H9 (cell line): Measurements from ENCODE around the gene CDH24. TPM values are rescaled to one million over a fixed set of nuclear protein-coding genes. Genes with fewer than 3 reads are reported as not detected.

Experiments
- DNase-seq: peaks from one replicate; pipeline ENCODE4 v3.0.0-alpha.2; 2017
- H2AFZ ChIP-seq: one replicate; pipeline ENCODE4 v1.6.1; 2013; ENCODE audit warnings: mild to moderate bottlenecking, low read length, control low read depth, moderate library complexity
- H2AK5ac ChIP-seq: 2 replicates; pipeline ENCODE4 v1.6.1; 2013; ENCODE audit warnings: low read length, control low read depth, mixed read lengths; ENCODE audit not compliant: insufficient read length
- H2BK120ac ChIP-seq: one replicate; pipeline ENCODE4 v1.6.1; 2013; ENCODE audit warnings: low read depth, mild to moderate bottlenecking, low read length, control low read depth, inconsistent platforms; ENCODE audit not compliant: poor library complexity, severe bottlenecking
- H2BK12ac ChIP-seq: 2 replicates; pipeline ENCODE4 v1.6.1; 2013; ENCODE audit warnings: low read length, control low read depth, mixed read lengths, low read depth; ENCODE audit not compliant: insufficient read length
- H2BK15ac ChIP-seq: 2 replicates; pipeline ENCODE4 v1.6.1; 2013; ENCODE audit warnings: low read depth, low read length, control low read depth
- H2BK20ac ChIP-seq: one replicate; pipeline ENCODE4 v1.6.1; 2013; ENCODE audit warnings: low read depth, mild to moderate bottlenecking, low read length, control low read depth, inconsistent platforms; ENCODE audit not compliant: poor library complexity, severe bottlenecking
- H2BK5ac ChIP-seq: 2 replicates; pipeline ENCODE4 v1.6.1; 2013; ENCODE audit warnings: low read length, control low read depth, mixed read lengths; ENCODE audit not compliant: insufficient read length
- H3K14ac ChIP-seq: 2 replicates; pipeline ENCODE4 v1.6.1; 2013; ENCODE audit warnings: low read length, control low read depth; ENCODE audit not compliant: insufficient read depth
- H3K18ac ChIP-seq: 2 replicates; pipeline ENCODE4 v1.6.1; 2013; ENCODE audit warnings: low read depth, mild to moderate bottlenecking, mixed read lengths, low read length, control low read depth; ENCODE audit not compliant: insufficient read length
- H3K23ac ChIP-seq: 2 replicates; pipeline ENCODE4 v1.6.1; 2013; ENCODE audit warnings: low read length, control low read depth, mixed read lengths, low read depth; ENCODE audit not compliant: insufficient read length
- H3K23me2 ChIP-seq: 2 replicates; pipeline ENCODE4 v1.6.1; 2013; ENCODE audit warnings: low read depth, mild to moderate bottlenecking, mixed read lengths, low read length, control low read depth; ENCODE audit not compliant: insufficient read length, poor library complexity, severe bottlenecking
- H3K27ac ChIP-seq: 2 replicates; pipeline ENCODE4 v1.5.1; 2013; ENCODE audit warnings: low read length, control low read depth, mixed read lengths, low read depth; ENCODE audit not compliant: insufficient read length
- H3K27me3 ChIP-seq: 2 replicates; pipeline ENCODE4 v1.6.1; 2013; ENCODE audit warnings: low read length, control low read depth, inconsistent platforms; ENCODE audit not compliant: insufficient read depth
- H3K4ac ChIP-seq: 2 replicates; pipeline ENCODE4 v1.6.1; 2013; ENCODE audit warnings: low read depth, mild to moderate bottlenecking, control low read depth, inconsistent platforms, low read length, moderate library complexity
- H3K4me1 ChIP-seq: 2 replicates; pipeline ENCODE4 v1.6.1; 2013; ENCODE audit warnings: low read length, control low read depth, inconsistent platforms; ENCODE audit not compliant: insufficient read depth
- H3K4me2 ChIP-seq: 2 replicates; pipeline ENCODE4 v1.6.1; 2013; ENCODE audit warnings: low read length, control low read depth, mixed read lengths; ENCODE audit not compliant: insufficient read length, insufficient read depth
- H3K56ac ChIP-seq: 2 replicates; pipeline ENCODE4 v1.6.1; 2013; ENCODE audit warnings: low read depth, mild to moderate bottlenecking, mixed read lengths, low read length, control low read depth; ENCODE audit not compliant: insufficient read length
- H3K79me1 ChIP-seq: 2 replicates; pipeline ENCODE4 v1.6.1; 2013; ENCODE audit warnings: low read depth, mild to moderate bottlenecking, moderate library complexity, low read length, control low read depth, inconsistent platforms; ENCODE audit not compliant: insufficient read depth, poor library complexity, severe bottlenecking
- H3K79me2 ChIP-seq: 2 replicates; pipeline ENCODE4 v1.6.1; 2013; ENCODE audit warnings: low read length, control low read depth, inconsistent platforms; ENCODE audit not compliant: insufficient read depth
- H3K9ac ChIP-seq: 2 replicates; pipeline ENCODE4 v1.6.1; 2013; ENCODE audit warnings: low read length, control low read depth, mixed read lengths; ENCODE audit not compliant: insufficient read length; ENCODE audit errors: extremely low read depth
- H3K9me3 ChIP-seq: one replicate; pipeline ENCODE4 v1.6.1; 2013; ENCODE audit warnings: low read depth, low read length, inconsistent platforms; ENCODE audit not compliant: control insufficient read depth
- H3T11ph ChIP-seq: one replicate; pipeline ENCODE4 v1.6.1; 2013; ENCODE audit warnings: mild to moderate bottlenecking, low read length, control low read depth, inconsistent platforms
- H4K20me1 ChIP-seq: one replicate; pipeline ENCODE4 v1.6.1; 2013; ENCODE audit not compliant: control insufficient read depth, insufficient read length, insufficient read depth
- H4K5ac ChIP-seq: 2 replicates; pipeline ENCODE4 v1.6.1; 2013; ENCODE audit warnings: low read depth, mild to moderate bottlenecking, mixed read lengths, low read length, control low read depth; ENCODE audit not compliant: insufficient read length
- H4K8ac ChIP-seq: replicated peaks from 2 replicates; pipeline ENCODE4 v1.6.1; 2013; ENCODE audit warnings: low read length, control low read depth, mixed read lengths, low read depth; ENCODE audit not compliant: insufficient read length
- H4K91ac ChIP-seq: 2 replicates; pipeline ENCODE4 v1.6.1; 2013; ENCODE audit warnings: low read depth, mild to moderate bottlenecking, moderate library complexity, mixed read lengths, low read length, control low read depth; ENCODE audit not compliant: insufficient read length
- H3K27ac Mint-ChIP-seq, 3 experiments: 2 replicates in 2 of 3; 3 replicates in 1 of 3; pipeline ENCODE4 v1.8.0; 2020 to 2021; ENCODE audit warnings: mixed read lengths in 3 of 3, mild to moderate bottlenecking in 1 of 3, moderate library complexity in 1 of 3
- H3K27me3 Mint-ChIP-seq: 2 replicates; pipeline ENCODE4 v1.8.0; 2021; ENCODE audit warnings: low read depth, mild to moderate bottlenecking, moderate library complexity, mixed read lengths
- H3K36me3 Mint-ChIP-seq, 3 experiments: 2 replicates in 2 of 3; 3 replicates in 1 of 3; pipeline ENCODE4 v1.8.0; 2020 to 2021; ENCODE audit warnings: low read depth in 3 of 3, mixed read lengths in 3 of 3; ENCODE audit not compliant: insufficient read depth in 1 of 3
- H3K4me1 Mint-ChIP-seq, 2 experiments: 2 replicates each; pipeline ENCODE4 v1.8.0; 2020; ENCODE audit warnings: mixed read lengths in 2 of 2
- H3K4me3 Mint-ChIP-seq, 2 experiments: 2 replicates in 1 of 2; 3 replicates in 1 of 2; pipeline ENCODE4 v1.8.0; 2020 to 2021; ENCODE audit warnings: mild to moderate bottlenecking in 2 of 2, mixed read lengths in 2 of 2, moderate library complexity in 1 of 2
- H3K9me3 Mint-ChIP-seq, 2 experiments: 2 replicates in 1 of 2; 3 replicates in 1 of 2; pipeline ENCODE4 v1.8.0; 2020; ENCODE audit warnings: mild to moderate bottlenecking in 2 of 2, mixed read lengths in 2 of 2, moderate library complexity in 1 of 2
- CTCF ChIP-seq: fragments of 200-600 bp; sonication (generic); conservative IDR thresholded peaks from 3 replicates; pipeline ENCODE4 v1.8.0; 2021; ENCODE audit warnings: antibody characterized with exemption, mild to moderate bottlenecking
- WGBS: extraction: QIAGEN DNeasy Blood & Tissue Kit; methylation state at CpG from one replicate; pipeline ENCODE4 v1.1.7; 2013; ENCODE audit warnings: missing lambda C conversion rate, low lambda C conversion rate, mixed read lengths; ENCODE audit not compliant: insufficient read length; ENCODE audit errors: extremely low coverage; 5-methylcytosine and 5-hydroxymethylcytosine counted together
- total RNA-seq: library from RNA; stranded (reverse); gene quantifications from 2 replicates; pipeline ENCODE4 v1.2.1, GENCODE V29; 2021

CDH24 gene
- total RNA-seq, 1 experiment from 2014 or later: 16.7 TPM

- H3K36me3 Mint-ChIP-seq: peaks cover 13 to 46% (median 25%) of the 10 kb centered on the region in 3 experiments
- Histone ChIP-seq H3K23ac (no peak overlapping the region), H4K5ac (no peak overlapping the region), H3K4ac (no peak overlapping the region), H3K14ac (no peak overlapping the region), H2BK20ac (no peak overlapping the region), H3K56ac (no peak overlapping the region), H3K79me1 (no peaks in the 10 kb centered on the region), H4K20me1 (no peaks in the 10 kb centered on the region), H2BK12ac (no peak overlapping the region), H3K18ac (no peak overlapping the region), H3K9me3 (no peaks in the 10 kb centered on the region), H2BK15ac (no peak overlapping the region), H2AFZ (no peak overlapping the region), H3K4me1 (no peaks in the 10 kb centered on the region; the same call in 1 of the 2 replicates), H3T11ph (no peak overlapping the region), H3K27me3 (no peaks in the 10 kb centered on the region), H3K27ac (no peak overlapping the region), H2AK5ac (no peak overlapping the region), H3K4me2 (no peak overlapping the region), H2BK120ac (no peak overlapping the region), H3K9ac (no peak overlapping the region), H3K79me2 (no peaks in the 10 kb centered on the region), H4K91ac (no peak overlapping the region), H4K8ac (no peak overlapping the region), H3K23me2 (peaks cover 3% of the 10 kb centered on the region), H2BK5ac (no peak overlapping the region)
- H3K9me3 Mint-ChIP-seq: no peaks in the 10 kb centered on the region
- H3K4me3 Mint-ChIP-seq: no peak overlapping the region
- DNase-seq: no peak
- peaks cover 8 to 15% of the 10 kb centered on the region in 2 experiments for H3K4me1 Mint-ChIP-seq
- peaks cover 2% of the 10 kb centered on the region; the same call in 1 of the 2 replicates for H3K27me3 Mint-ChIP-seq
- no peak for TF ChIP-seq CTCF
- H3K27ac Mint-ChIP-seq: no peak overlapping the region
- WGBS: no CpG with 5 or more reads among the region's 5 CpGs
Observed at GRCh38 chr14:23051141-23052057, 5.9 kb downstream of the CDH24 start.
